Measurements from ENCODE around the gene DNMT1. TPM values are rescaled to one million over a fixed set of nuclear protein-coding genes. Genes with fewer than 3 reads are reported as not detected.

Gene DNMT1
- polyA plus RNA-seq, 1 of the 3 experiments (the other 2 are of a cell fraction) = 58.3 TPM

- Histone ChIP-seq H3F3A (replicated peaks; ENCODE audit: insufficient read depth) (no peaks in the 10 kb centered on the region), H2AFZ (ENCODE audit: low read depth) (no peak overlapping the region), H3K27me3 (ENCODE audit: insufficient read depth) (no peaks in the 10 kb centered on the region), H3K4me2 (no peak overlapping the region), H3K79me2 (ENCODE audit: insufficient read depth) (no peaks in the 10 kb centered on the region), H3K4me1 (ENCODE audit: control insufficient read depth in 1 of 2, insufficient read depth in 2 of 2, low read depth in 1 of 2, low read length in 1 of 2) (no peaks in the 10 kb centered on the region), H3K9me3 (no peaks in the 10 kb centered on the region), H3K9ac (no peak overlapping the region), H4K20me1 (ENCODE audit: insufficient read depth) (no peaks in the 10 kb centered on the region), H3K9me2 (no peaks in the 10 kb centered on the region), H3K27ac (ENCODE audit: low read depth in 2 of 2, low read length in 1 of 2) (no peak overlapping the region), H3K4me3 (ENCODE audit: low read depth in 2 of 2, low read length in 1 of 2) (no peak overlapping the region), H3K36me3 (replicated peaks in 1 of 2; ENCODE audit: control insufficient read depth in 1 of 2, insufficient read depth in 2 of 2, low read length in 1 of 2) (no peaks in the 10 kb centered on the region)
- TF ChIP-seq FOXJ3 (CRISPR knock-in tag; IDR thresholded peaks at IDR 0.05) (no peak), ZBTB33 (IDR thresholded peaks at IDR 0.05; ENCODE audit: borderline replicate concordance, low read depth) (no peak), POLR2AphosphoS5 (IDR thresholded peaks at IDR 0.05; ENCODE audit: low read depth, low read length) (no peak), CTCF (IDR thresholded peaks at IDR 0.05) (no peak), SIN3A (IDR thresholded peaks at IDR 0.05; ENCODE audit: borderline replicate concordance, low read depth, low read length) (no peak), NRF1 (IDR thresholded peaks at IDR 0.05; ENCODE audit: low read depth, low read length) (no peak), TAF1 (IDR thresholded peaks at IDR 0.05; ENCODE audit: borderline replicate concordance, low read depth, low read length) (no peak), FOSL2 (IDR thresholded peaks at IDR 0.05; ENCODE audit: borderline replicate concordance, low read depth) (no peak), TCF12 (IDR thresholded peaks at IDR 0.05) (no peak), YY1 (IDR thresholded peaks at IDR 0.05; ENCODE audit: low read depth) (no peak), PBX3 (IDR thresholded peaks at IDR 0.05) (no peak), GABPA (IDR thresholded peaks at IDR 0.05; ENCODE audit: low read depth) (no peak)
- ChIA-PET CTCF (interaction anchor here (2.0 kb wide), 1 partner anchor 10 kb away, joined by 4 read pairs; no protein-coding TSS in a partner anchor), POLR2A (no interaction called here)
- no peak for DNase-seq
- WGBS (ENCODE audit: low lambda C conversion rate) = 81% methylated on average over 6 of the region's 6 CpGs
Observed at GRCh38 chr19:10211691-10212090, 16.9 kb upstream of the DNMT1 start.

GRCh38 chr19:10211061-10211460 is 16.3 kb upstream of the DNMT1 start:
- H3K4me2 ChIP-seq = no peak overlapping the region
- H3K79me2 ChIP-seq (ENCODE audit: insufficient read depth) = no peaks in the 10 kb centered on the region
- H3K27me3 ChIP-seq (ENCODE audit: insufficient read depth) = no peaks in the 10 kb centered on the region
- H3K4me1 ChIP-seq (ENCODE audit: control insufficient read depth in 1 of 2, insufficient read depth in 2 of 2, low read depth in 1 of 2, low read length in 1 of 2) = no peaks in the 10 kb centered on the region
- no peak for DNase-seq
- WGBS (ENCODE audit: low lambda C conversion rate) = 85% methylated on average over 4 of the region's 4 CpGs
- H3K27ac ChIP-seq (ENCODE audit: low read depth in 2 of 2, low read length in 1 of 2) = no peak overlapping the region
- no peak overlapping the region for H2AFZ ChIP-seq (ENCODE audit: low read depth)
- no peaks in the 10 kb centered on the region for H3K36me3 ChIP-seq (replicated peaks in 1 of 2; ENCODE audit: control insufficient read depth in 1 of 2, insufficient read depth in 2 of 2, low read length in 1 of 2)
- POLR2A ChIA-PET = no interaction called here
- H3K9ac ChIP-seq = no peak overlapping the region
- no peaks in the 10 kb centered on the region for H4K20me1 ChIP-seq (ENCODE audit: insufficient read depth)
- H3K4me3 ChIP-seq (ENCODE audit: low read depth in 2 of 2, low read length in 1 of 2) = no peak overlapping the region
- H3K9me2 ChIP-seq = no peaks in the 10 kb centered on the region
- no peaks in the 10 kb centered on the region for H3K9me3 ChIP-seq
- CTCF ChIA-PET = interaction anchor here (2.0 kb wide), 1 partner anchor 10 kb away, joined by 4 read pairs; no protein-coding TSS in a partner anchor
- H3F3A ChIP-seq (replicated peaks; ENCODE audit: insufficient read depth) = no peaks in the 10 kb centered on the region
- TF ChIP-seq CHD2 (IDR thresholded peaks at IDR 0.05; ENCODE audit: low read length, partially characterized antibody) (no peak), IRF3 (IDR thresholded peaks at IDR 0.05; ENCODE audit: low read depth, low read length) (no peak), FOXM1 (IDR thresholded peaks at IDR 0.05; ENCODE audit: low read depth) (no peak), NFIC (IDR thresholded peaks at IDR 0.05; ENCODE audit: borderline replicate concordance) (no peak), MAX (IDR thresholded peaks at IDR 0.05; ENCODE audit: low read depth) (no peak), EP300 (IDR thresholded peaks at IDR 0.05; ENCODE audit: borderline replicate concordance in 1 of 2, low read depth in 1 of 2, low read length in 1 of 2) (no peak), RAD21 (IDR thresholded peaks at IDR 0.05; ENCODE audit: low read length) (no peak), CTCF (IDR thresholded peaks at IDR 0.05) (no peak), TAF1 (IDR thresholded peaks at IDR 0.05; ENCODE audit: borderline replicate concordance, low read depth, low read length) (no peak), RXRA (IDR thresholded peaks at IDR 0.05; ENCODE audit: borderline replicate concordance, low read depth) (no peak)

All from SK-N-SH (cell line).